ENCODE data around the gene PITPNM1. TPM values are rescaled to one million over a fixed set of nuclear protein-coding genes. Genes with fewer than 3 reads are reported as not detected.

The PITPNM1 gene
- total and polyA plus RNA-seq, 2 of the 13 experiments (the other 11 are each of a cell fraction or from before 2014, with no cell fraction given) = 8.2 to 8.5 TPM

DNA sequence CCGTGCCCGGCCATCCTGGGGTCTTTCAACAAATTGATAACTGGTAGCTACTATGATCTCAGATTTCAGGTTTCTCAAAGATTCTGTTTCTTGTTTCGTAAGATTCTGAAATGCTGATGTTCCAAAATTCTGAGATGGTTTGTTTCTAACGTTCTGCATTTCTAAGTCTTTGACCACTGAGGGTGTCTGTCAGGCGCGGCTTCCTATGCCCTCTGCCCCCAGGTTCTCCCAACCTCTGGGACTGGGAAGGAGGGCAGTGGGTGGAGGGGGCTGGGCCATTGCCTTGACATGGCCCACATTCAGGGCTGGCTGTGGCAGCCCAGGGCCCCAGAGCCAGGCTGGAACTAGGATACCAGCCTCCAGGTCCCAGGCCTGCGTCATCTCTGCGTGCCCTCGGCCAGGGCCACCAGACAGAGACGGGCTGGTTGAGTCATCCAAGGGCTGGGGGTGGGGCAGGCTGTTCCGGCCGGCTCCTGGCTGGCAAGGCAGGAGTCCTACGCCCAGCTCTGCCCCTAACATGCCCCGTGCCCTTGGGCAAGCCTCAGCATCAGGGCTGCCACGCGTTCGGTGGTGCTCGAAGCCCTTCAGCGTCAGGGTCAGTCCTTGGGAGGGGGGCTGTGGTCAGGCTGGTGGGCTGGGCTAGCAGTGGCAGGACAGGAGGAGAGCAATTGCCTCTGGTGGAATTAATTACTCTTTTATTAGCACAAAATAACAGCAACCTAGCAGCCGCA lies 41.3 kb downstream of the PITPNM1 start (continued):
- TF ChIP-seq FOXA1 (IDR thresholded peaks at IDR 0.05) = no peak
- no peak; the same call in 1 of the 2 replicates for TF ChIP-seq FOXA1 (CRISPR knock-in tag; IDR thresholded peaks at IDR 0.05)
- no peak for TF ChIP-seq ZBTB1 (CRISPR knock-in tag; IDR thresholded peaks at IDR 0.05; ENCODE audit: borderline replicate concordance)
- no peak for TF ChIP-seq ATAD3A (CRISPR knock-in tag; IDR thresholded peaks at IDR 0.05)
- no peak for TF ChIP-seq ZNF552 (CRISPR knock-in tag; IDR thresholded peaks at IDR 0.05; ENCODE audit: borderline replicate concordance)
- TF ChIP-seq, protein P1, sequence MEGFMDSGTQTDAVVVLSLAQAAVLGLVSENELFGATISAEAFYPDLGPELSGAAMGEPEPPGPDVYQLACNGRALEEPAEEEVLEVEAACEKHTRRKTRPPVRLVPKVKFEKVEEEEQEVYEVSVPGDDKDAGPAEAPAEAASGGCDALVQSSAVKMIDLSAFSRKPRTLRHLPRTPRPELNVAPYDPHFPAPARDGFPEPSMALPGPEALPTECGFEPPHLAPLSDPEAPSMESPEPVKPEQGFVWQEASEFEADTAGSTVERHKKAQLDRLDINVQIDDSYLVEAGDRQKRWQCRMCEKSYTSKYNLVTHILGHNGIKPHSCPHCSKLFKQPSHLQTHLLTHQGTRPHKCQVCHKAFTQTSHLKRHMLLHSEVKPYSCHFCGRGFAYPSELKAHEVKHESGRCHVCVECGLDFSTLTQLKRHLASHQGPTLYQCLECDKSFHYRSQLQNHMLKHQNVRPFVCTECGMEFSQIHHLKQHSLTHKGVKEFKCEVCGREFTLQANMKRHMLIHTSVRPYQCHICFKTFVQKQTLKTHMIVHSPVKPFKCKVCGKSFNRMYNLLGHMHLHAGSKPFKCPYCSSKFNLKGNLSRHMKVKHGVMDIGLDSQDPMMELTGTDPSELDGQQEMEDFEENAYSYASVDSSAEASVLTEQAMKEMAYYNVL (CRISPR knock-in tag; IDR thresholded peaks at IDR 0.05; ENCODE audit: borderline replicate concordance) = no peak
- TF ChIP-seq ZSCAN30 (CRISPR knock-in tag; IDR thresholded peaks at IDR 0.05) = no peak
- no peak for TF ChIP-seq ZSCAN29 (CRISPR knock-in tag; conservative IDR thresholded peaks at IDR 0.05)
- TF ChIP-seq ZFP36L1 (CRISPR knock-in tag; IDR thresholded peaks at IDR 0.05) = no peak
- no peak for TF ChIP-seq THYN1 (CRISPR knock-in tag; IDR thresholded peaks at IDR 0.05; ENCODE audit: borderline replicate concordance, low read depth)
- TF ChIP-seq, protein P2, sequence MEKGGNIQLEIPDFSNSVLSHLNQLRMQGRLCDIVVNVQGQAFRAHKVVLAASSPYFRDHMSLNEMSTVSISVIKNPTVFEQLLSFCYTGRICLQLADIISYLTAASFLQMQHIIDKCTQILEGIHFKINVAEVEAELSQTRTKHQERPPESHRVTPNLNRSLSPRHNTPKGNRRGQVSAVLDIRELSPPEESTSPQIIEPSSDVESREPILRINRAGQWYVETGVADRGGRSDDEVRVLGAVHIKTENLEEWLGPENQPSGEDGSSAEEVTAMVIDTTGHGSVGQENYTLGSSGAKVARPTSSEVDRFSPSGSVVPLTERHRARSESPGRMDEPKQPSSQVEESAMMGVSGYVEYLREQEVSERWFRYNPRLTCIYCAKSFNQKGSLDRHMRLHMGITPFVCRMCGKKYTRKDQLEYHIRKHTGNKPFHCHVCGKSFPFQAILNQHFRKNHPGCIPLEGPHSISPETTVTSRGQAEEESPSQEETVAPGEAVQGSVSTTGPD (CRISPR knock-in tag; IDR thresholded peaks at IDR 0.05) = no peak
- TF ChIP-seq YEATS2 (CRISPR knock-in tag; IDR thresholded peaks at IDR 0.05; ENCODE audit: borderline replicate concordance) = peak; percentile 80
- TF ChIP-seq ZNF614 (CRISPR knock-in tag; IDR thresholded peaks at IDR 0.05; ENCODE audit: borderline replicate concordance) = no peak
- no peak for TF ChIP-seq ZNF879 (CRISPR knock-in tag; IDR thresholded peaks at IDR 0.05)
- TF ChIP-seq ZNF883 (CRISPR knock-in tag; IDR thresholded peaks at IDR 0.05; ENCODE audit: not compliant biosample characterization) = no peak
- TF ChIP-seq ZNF672 (CRISPR knock-in tag; IDR thresholded peaks at IDR 0.05) = no peak
- no peak for TF ChIP-seq TCF7 (IDR thresholded peaks at IDR 0.05; ENCODE audit: low read depth)
- no peak for TF ChIP-seq FOXM1 (CRISPR knock-in tag; IDR thresholded peaks at IDR 0.05)
- TF ChIP-seq, protein P3, sequence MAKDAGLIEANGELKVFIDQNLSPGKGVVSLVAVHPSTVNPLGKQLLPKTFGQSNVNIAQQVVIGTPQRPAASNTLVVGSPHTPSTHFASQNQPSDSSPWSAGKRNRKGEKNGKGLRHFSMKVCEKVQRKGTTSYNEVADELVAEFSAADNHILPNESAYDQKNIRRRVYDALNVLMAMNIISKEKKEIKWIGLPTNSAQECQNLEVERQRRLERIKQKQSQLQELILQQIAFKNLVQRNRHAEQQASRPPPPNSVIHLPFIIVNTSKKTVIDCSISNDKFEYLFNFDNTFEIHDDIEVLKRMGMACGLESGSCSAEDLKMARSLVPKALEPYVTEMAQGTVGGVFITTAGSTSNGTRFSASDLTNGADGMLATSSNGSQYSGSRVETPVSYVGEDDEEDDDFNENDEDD (CRISPR knock-in tag; IDR thresholded peaks at IDR 0.05; ENCODE audit: borderline replicate concordance) = 0 out of 2 replicates have a peak, but pooled peaks have one; percentile 20
- 0 out of 2 replicates have a peak, but pooled peaks have one; percentile 1 for TF ChIP-seq ZNF766 (CRISPR knock-in tag; IDR thresholded peaks at IDR 0.05; ENCODE audit: borderline replicate concordance)
- TF ChIP-seq ZNF556 (CRISPR knock-in tag; IDR thresholded peaks at IDR 0.05; ENCODE audit: borderline replicate concordance) = no peak
- TF ChIP-seq ZNF10 (CRISPR knock-in tag; IDR thresholded peaks at IDR 0.05; ENCODE audit: borderline replicate concordance, low read depth) = no peak
- no peak for TF ChIP-seq ZFP41 (CRISPR knock-in tag; IDR thresholded peaks at IDR 0.05; ENCODE audit: borderline replicate concordance)
- TF ChIP-seq ZNF570 (CRISPR knock-in tag; IDR thresholded peaks at IDR 0.05; ENCODE audit: borderline replicate concordance) = no peak
- TF ChIP-seq, protein P4, sequence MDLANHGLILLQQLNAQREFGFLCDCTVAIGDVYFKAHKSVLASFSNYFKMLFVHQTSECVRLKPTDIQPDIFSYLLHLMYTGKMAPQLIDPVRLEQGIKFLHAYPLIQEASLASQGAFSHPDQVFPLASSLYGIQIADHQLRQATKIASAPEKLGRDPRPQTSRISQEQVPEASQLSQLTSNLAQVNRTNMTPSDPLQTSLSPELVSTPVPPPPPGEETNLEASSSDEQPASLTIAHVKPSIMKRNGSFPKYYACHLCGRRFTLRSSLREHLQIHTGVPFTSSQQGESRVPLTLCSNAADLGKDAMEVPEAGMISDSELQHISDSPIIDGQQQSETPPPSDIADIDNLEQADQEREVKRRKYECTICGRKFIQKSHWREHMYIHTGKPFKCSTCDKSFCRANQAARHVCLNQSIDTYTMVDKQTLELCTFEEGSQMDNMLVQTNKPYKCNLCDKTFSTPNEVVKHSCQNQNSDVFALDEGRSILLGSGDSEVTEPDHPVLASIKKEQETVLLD (CRISPR knock-in tag; IDR thresholded peaks at IDR 0.05; ENCODE audit: low read depth) = no peak

All from HepG2 (cell line).